Activated gamma-delta T cell treated with anti-CD3 and anti-CD28 coated beads, Interleukin-2, amount 50 U/mL, for 16 hours (primary cell): ENCODE results near the gene GIMAP6.
"Not testable (repeated sequence)": the region's sequence is repeated elsewhere in the genome, so short reads cannot be mapped to it uniquely, and the experiment has no call there.

Source experiments
- DNase-seq: peaks from one replicate; pipeline ENCODE4 v3.0.0-alpha.2; 2020; ENCODE audit warnings: low read depth

GIMAP6 gene

GRCh38 chr7:150585199-150585598, 47.0 kb downstream of the GIMAP6 start:
- no peak for DNase-seq

- DNase-seq: no peak
Observed at GRCh38 chr7:150580638-150581394, 51.4 kb downstream of the GIMAP6 start.

DNA sequence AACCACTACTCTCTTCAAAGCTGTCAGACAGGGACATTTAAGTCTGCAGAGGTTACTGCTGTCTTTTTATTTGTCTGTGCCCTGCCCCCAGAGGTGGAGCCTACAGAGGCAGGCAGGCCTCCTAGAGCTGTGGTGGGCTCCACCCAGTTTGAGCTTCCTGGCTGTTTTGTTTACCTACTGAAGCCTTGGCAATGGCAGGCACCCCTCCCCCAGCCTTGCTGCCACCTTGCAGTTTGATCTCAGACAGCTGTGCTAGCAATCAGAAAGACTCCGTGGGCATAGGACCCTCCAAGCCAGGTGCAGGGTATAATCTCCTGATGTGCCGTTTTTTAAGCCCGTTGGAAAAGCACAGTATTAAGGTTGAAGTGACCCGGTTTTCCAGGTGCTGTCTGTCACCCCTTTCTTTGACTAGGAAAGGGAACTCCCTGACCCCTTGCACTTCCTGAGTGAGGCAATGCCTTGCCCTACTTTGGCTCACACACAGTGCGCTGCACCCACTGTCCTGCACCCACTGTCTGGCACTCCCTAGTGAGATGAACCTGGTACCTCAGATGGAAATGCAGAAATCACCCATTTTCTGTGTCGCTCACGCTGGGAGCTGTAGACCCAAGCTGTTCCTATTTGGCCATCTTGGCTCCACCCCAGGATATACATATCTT, 52.1 kb downstream of the GIMAP6 start:
- DNase-seq: not testable (repeated sequence)
